ENCODE results near the gene DLGAP5.

The DLGAP5 gene

DNA sequence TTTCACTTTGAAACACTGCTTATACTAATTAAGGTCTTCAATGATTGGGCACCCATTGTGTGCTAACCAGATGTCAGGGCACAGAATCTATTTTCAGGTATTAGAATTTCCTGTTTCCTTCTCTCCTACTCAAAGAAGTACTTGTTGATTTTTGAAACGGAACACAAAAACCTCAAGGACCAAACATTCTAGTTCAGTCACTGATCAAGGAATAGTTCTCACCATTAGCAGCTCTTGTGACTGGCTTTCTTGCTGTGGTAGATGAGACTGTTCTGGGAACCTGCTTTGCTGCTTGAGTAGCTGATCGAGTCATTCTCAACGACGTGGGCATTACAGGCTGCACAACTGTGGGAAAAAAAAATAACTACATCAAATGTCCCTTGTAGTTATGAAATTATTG lies 11.0 kb downstream of the DLGAP5 start:
- no peak for DNase-seq (ENCODE audit: low spot score)

DNA sequence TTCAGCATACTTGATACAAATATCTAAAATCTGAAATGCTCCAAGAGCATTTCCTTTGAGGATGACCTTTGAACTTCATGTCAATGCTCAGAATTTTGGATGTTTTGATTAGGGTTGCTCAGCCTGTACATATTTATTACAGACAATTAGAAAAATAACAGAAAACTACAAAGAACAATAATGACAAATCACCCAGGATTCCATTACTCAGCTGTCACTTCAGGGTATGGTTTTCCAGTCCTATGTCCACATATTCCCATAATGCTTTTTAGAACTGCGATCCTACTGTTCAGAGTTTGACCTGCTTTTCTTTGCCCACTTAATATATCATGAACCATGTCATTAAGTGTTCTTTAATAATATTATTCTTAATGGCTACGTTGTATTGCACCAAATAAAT lies 11.4 kb downstream of the DLGAP5 start:
- DNase-seq (ENCODE audit: low spot score), result no peak

DNA sequence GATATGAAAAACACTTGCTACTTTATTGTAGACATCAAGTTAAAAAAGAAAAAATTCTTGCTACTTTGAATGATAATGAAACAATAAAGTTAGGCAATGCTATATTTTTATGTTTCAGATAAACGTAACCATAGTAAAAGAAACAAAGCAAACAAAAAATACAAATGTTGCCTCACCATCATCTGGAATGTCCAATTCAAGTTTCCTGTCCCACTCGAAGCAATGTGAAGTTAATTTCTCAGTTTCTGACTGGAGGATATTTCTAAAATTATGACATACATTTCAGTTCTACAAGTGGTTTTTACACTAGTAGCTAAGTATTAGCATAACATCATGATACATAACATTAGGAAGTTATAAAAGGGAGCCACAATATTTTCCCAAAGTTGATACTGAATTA lies 20.9 kb downstream of the DLGAP5 start:
- no peak for DNase-seq (ENCODE audit: low spot score)

DNA sequence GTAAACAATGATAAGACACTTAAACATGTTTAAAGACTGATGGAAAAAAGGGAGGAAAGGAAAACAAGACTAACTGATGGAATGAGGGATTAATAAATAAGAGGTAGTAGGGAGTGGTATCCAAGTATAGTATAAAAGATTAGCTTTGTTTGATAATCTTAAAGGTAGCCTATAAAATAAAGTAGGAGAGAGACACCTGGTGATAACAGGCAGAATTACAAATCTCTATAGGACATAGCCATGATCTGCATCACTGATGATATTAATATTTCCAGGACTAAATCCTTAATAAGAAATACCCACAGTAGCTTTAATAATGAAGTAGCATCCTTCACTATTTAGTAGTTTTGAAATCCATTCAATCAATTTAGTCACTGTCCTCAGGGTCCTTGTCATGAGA lies 30.4 kb downstream of the DLGAP5 start:
- DNase-seq (ENCODE audit: low spot score), result peak; percentile 29

DNA sequence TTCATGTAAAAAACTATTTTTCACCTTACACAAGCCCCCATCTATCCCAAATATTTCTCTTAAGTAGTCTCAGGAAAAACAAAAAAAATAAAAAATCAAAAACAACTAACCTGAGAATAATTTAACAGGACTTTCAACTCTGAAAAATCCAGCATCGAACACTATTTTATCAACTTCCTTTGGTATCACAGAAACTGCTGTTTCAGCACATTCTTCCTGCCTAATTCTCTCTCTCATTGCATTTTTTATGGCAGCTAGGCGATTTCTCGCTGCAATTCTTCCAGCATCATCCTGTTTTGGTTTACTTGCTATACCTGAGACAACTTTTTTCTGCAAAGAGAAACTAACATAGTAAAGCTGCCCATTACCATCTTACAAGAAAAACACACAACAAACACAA lies 33.0 kb downstream of the DLGAP5 start:
- no peak for DNase-seq (ENCODE audit: low spot score)

DNA sequence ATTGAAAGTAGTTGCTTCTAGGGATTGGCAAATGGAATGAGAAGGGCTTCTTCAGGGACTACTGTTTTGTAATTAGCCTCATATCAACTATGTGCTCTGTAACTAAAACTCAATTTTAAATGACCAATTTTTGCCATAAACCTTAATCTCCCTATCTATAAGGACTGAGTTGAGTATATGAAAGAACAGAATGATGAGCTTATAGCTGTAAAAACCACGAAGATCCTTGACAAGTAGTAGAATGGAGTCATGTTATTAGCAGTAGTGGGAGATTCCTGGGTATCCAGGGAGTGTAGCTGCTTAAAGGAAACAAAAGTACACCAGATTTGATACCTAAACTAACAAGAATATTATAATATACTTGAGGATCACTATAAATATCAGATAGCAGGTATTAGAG lies 34.3 kb downstream of the DLGAP5 start:
- DNase-seq (ENCODE audit: low spot score), result no peak

DNA sequence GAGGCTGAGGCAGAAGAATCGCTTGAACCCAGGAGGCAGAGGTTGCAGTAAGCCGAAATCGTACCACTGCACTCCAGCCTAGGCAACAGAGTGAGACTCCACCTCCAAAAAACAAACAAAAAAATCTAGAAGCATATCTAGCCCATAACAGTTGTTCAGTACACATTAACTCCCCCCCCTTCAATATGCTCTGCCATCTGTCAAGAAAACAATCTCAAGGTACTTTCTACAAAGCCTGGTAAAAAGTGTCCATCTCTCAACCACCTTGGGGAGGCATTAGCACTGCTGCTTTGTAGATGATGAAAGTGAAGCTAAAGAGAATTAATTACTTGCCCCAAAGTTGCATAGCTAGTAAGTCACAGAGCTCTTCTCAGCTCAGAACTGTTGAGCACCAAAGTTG lies 37.4 kb downstream of the DLGAP5 start:
- DNase-seq (ENCODE audit: low spot score), result no peak

DNA sequence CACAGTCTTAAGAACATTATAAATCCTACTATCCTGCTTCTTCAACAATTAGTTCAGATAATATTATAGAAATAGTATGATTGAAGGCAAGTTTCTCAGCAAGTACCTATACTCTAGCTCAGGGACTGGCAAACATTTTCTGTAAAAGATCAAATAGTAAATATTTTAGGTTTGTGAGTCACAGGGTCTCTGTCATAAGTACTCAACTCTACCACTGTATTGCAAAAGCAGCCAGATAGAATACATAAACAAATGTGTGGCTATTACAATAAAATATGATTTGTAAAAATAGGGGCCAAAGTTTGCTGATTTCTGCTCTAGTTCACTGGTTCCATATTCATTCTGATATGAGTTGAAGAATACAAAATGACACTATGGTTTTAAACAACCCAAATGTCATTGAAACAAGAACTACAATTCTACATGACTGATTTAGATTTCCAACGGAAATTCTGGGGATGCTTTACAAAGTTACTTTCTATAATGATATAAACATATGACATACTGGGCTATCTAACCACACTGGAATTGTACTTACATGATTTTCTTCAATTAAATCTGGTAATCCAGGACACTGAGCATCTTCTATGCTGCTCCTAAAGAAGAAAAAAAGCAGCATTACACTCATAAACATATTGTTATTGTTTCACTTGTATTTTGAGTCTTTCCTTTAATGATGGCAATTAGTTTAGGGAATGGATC lies 39.2 kb downstream of the DLGAP5 start:
- no peak for DNase-seq (ENCODE audit: low spot score)

DNA sequence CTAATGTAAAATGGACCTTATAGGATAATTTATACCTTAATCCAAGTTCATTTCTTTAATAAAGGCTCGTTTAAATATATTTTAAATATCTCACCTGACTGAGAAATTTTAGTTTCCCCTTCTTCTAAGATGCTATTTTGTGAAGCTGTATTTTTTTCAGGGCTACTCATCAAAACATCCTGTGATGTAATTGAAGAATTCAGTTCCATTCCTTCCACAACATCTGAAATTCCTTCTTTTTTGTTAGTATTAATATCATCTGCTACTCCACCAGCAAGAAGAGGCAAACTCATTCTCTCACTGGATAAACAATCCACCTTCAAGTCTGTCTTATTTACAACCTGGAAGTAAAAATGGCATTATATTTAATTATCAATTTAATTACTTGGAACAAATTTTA lies 39.8 kb downstream of the DLGAP5 start:
- no peak for DNase-seq (ENCODE audit: low spot score)

DNA sequence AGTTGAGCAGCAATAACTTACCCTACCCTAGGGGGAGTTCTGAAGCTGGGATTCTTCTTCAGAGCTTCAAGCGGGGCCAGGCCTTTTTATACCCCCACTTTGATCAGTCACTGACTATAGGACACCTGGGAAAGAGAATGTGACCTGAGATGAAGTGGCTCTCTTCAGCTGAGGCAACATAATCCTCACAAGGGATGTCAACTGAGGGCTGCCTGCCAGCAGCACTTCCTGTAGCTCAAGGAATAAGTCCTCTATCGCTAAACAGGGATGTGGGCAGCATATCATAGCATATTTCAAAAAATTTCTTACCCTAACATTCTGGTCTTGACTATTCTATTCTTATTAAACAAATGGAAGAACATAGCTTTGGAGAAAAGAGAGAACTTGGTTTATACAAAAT lies 45.0 kb downstream of the DLGAP5 start:
- DNase-seq (ENCODE audit: low spot score), result no peak

DNA sequence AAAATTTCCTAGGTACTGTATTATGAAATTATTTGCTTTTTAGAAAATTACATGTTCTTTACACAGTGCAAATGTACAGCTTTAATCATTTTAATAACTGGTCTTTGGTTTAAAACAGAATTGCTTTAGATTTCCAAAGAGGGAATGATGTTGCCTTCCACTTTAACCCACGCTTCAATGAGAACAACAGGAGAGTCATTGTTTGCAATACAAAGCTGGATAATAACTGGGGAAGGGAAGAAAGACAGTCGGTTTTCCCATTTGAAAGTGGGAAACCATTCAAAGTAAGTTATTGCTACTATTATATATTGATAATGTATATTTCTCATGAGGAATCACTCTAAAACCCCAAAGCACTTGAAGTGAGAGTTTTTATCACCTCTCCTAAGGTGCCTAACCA lies 48.9 kb downstream of the DLGAP5 start:
- no peak for DNase-seq (ENCODE audit: low spot score)

DNA sequence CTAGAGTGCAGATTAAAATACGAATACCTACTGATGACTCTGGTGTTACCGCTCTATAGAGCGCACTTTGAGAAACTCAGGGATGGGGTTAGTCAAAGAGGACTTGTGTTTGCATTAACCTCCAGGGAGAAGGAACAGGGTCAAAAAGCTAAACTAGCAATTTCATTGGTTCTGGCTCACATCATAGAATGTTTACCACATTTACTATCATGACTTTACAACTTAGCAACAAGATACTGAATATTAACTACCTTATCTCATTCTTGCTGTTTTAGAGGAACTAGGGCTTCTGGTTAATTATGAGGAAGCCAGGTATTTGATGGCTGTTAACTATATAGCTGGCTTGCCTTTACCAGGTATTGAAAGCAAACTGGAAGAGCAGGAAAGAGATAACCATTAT lies 49.6 kb downstream of the DLGAP5 start:
- no peak for DNase-seq (ENCODE audit: low spot score)

DNA sequence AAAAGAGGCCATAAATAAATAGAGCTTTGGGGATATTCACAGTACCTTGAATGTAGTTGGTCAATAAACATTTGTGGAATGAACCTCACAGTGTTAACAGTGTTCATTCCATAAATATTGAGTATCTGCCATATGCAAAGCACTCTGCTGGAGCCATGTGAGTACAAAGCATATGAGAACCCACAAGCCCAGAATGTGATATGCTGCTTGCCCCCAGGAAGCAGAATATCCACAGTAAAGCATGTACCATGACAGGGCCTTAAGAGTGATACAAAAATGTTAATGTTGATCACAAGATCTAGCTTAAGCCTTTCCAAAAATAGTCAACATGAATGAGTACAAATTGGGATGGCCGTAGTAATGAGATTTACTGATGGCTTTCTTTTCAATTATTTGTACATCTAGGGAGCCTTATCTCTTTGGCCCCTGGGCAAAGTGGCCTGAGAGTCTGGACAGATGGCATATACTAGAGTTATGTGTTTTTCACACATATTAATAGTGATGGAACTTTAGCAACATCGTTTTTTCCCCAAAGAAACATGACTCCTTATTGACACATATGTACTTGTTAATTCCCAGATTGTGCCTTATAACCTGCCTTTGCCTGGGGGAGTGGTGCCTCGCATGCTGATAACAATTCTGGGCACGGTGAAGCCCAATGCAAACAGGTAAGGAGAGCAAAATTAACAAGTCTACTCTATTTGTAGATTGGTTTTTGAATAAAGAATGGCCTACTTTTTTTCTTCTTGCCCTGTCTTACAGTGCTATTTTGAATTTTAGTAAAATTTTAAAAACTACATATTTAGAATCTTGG lies 51.5 kb downstream of the DLGAP5 start:
- no peak for DNase-seq (ENCODE audit: low spot score)

DNA sequence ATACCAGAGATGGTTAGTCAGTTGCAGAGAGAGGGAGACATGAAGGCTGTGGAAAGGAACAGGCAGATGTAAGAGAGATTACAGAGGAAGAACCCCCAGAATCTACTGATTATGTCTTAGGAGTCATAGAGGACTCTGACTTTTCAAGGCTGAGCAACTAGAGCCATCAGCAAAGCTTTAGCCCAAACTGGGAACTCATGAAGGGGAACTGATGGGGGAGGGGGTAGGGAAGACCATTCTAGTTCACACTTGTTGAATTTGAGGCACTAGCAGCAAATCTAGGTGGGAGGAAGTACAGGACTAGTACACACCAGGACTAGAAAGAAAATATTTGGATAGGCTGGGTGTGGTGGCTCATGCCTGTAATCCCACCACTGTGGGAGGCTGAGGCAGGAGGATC lies 52.2 kb downstream of the DLGAP5 start:
- DNase-seq (ENCODE audit: low spot score), result no peak

DNA sequence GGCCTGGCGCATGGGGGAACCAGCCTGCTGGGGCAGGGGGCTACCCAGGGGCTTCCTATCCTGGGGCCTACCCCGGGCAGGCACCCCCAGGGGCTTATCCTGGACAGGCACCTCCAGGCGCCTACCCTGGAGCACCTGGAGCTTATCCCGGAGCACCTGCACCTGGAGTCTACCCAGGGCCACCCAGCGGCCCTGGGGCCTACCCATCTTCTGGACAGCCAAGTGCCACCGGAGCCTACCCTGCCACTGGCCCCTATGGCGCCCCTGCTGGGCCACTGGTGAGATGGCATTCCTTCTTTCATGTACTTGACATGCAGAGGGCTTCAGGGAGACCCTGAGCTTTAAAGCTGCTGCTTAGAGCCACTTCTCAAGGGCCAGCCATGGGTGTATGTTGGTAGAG lies 53.3 kb downstream of the DLGAP5 start:
- DNase-seq (ENCODE audit: low spot score), result no peak

DNA sequence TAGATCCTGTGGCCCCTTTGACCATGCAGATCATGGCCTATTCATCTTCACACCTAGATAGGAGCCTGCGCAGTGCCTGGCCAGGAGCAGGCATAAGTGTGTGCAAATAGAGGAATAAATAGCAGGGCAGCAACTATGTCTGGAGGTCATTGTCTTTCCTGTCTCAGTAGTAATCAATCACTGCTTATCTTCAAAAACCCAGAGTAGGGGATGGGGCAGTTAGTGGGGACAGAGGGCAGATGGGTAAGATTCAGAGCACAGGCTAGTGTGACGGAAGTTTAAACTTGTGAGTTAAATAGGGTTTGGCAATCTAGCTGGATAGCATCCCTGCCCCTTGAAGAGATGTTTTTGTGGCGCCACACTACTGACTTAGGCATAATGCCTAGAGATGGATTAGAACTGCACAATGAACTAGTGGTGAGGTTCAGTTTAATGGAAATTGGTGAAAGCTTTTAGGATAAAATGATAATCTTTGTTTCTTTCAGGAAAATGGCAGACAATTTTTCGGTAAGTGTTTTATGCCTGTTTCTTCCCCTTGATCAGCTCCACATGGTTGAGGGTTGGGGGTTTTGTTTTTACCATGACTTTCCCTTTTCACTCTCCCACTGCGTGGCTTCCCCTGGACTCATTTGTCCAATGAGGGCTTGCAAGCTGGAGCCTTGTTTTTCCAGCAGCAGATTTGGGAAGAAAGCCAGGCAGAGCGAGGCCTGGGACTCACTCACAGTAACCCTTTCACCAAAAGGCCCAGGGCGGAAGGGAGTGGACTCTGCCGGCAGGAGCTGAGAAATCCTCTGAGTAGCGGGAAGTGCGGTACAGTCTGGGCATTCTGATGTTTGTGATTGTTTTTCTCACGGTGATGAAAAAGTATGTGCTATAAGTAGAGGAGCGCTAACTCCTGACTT lies 54.2 kb downstream of the DLGAP5 start:
- no peak for DNase-seq (ENCODE audit: low spot score)

DNA sequence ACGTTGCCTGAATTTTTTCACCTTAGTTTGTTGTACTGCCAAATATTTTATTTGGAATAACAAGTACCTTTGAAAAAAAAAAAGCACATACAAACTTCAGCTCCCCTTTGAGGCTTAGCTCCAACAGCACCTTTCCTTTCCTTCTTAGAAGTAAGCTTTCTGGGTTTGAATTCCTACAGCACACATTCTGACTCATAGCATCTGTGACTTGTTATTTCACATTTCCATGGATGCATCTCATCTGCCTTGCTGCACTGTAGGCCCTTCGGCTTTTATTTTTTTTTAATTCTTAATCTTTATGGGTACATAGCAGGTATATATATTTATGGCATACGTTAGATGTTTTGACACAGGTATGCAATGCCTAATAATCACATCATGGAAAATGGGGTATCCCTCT lies 55.1 kb downstream of the DLGAP5 start:
- no peak for DNase-seq (ENCODE audit: low spot score)

DNA sequence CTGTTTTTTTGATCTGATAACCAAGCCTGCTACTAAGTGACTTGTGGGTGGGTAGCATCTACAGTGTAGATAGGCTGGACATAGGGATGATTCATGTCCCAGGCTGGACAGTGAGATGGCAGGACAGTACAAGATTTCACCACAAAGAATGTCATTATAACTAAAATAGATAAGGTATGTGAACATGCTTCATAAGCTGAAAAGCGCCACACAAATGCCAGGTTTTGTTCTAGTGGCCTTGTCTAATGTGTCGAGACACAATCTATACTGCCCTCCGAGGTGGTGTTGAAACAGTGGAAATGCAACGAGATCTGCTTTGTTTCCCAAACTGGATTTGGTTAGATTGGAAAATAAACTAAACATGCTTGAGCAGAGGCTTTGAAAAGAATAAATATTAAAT lies 58.0 kb downstream of the DLGAP5 start:
- DNase-seq (ENCODE audit: low spot score), result no peak

DNA sequence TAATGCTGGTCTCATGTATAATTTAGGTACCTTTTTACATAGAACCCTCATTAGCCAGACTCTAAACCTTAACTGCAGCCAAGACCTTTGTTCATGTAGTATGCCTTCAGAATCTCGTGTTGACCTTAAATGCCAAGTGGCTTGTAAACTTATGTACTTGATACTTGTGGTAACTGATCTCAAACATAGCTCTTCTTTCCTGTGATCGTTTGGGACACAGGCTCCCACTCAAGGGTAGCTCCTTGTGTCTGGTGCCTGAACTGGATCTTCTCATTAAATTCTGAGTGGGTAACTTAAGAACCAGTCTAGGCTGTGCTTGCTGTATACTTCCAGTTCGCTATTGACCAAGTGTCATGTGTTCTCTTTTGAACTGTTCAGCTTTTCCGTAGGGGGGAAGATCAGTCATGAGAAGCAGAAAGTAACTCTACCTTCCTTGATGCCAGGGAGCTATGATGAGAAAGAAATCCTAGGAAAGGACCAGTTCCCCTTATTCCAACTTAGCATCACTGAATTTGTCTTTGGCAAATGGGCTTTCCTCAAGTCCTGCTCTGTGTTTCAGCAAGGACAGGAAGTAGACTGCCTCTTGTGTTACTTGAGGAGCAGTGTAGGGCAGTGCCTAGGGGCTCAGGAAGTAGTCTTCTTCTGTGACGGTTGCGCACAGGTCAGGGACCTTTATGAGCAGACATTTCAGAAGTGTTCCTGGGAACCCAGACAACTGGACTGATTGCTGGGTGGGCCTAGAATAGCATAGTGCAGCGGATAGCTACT lies 59.8 kb downstream of the DLGAP5 start:
- DNase-seq (ENCODE audit: low spot score), result no peak

DNA sequence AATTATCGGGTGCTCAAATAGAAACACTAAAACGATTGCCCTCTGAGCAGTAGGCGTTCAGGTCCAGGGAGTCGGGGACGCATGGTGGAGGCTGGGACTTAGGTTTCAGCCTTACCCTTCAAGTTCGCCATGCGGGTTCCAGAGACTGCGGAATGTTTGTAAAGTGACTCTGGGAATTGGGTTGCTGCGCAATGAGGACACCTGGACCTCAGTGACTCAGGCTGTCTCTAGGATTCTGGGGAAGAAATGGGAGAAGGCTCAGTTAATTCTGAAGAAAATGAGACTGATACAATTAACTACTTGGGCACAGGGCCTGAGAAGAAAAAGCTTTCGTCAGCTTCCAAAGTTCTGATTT lies 61.2 kb downstream of the DLGAP5 start:
- DNase-seq (ENCODE audit: low spot score), result no peak

DNA sequence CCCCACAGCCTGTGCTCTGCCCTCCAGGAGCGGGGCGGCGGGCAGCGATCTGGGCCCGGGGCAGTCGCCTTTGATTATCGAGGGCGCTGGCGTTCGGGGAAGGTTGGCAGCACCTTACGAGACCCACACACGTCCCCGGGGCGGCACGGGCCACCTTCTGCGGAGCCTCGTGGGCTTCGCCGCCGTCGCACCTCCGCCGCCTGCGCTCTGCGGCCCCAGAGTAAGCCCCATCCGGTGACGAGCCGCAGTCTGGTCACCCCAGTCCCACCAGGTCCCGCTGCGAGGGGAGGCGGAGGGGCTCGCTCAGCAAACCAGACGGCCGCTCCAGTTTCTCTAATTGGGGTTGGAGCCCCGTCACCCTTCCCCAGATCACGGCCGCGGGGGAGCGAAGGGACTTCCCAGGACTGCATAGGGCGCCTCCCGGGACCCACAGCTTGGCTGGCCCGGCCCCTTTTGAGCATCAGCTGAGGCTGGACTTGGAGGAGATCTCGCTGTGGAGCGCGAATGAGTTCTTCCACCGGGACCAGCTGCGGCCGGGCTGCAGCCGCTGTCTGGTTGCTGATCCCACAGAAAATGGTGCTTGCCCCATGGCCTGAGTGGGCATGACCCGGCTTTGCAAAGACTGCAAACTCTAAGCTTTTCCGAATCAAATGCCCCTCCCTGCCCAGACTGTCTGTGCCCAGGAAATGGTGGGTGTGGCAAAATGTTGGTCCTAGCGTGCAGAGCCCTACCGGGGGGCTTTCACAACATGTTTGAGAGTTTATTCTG lies 61.8 kb downstream of the DLGAP5 start:
- DNase-seq (ENCODE audit: low spot score), result no peak

DNA sequence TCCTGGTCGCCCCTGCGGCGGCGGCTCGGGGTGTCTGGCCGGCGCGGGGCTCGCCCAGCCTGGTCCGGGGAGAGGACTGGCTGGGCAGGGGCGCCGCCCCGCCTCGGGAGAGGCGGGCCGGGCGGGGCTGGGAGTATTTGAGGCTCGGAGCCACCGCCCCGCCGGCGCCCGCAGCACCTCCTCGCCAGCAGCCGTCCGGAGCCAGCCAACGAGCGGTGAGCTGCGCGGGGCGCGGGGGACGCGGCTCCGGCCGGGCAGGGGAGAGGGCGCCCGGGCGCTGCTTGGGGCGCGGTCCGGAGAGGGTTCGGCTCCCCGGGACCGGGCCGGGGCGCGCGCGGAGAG lies 62.3 kb downstream of the DLGAP5 start, which contains the start of gene LGALS3:
Gene LGALS3, plus strand, starts transcription at position 167 of the 342 bp plus-strand sequence. CDS start 8,122 bp downstream, outside the sequence.
- no peak for DNase-seq (ENCODE audit: low spot score)
